ENCODE data around the gene CREB3. TPM values are rescaled to one million over a fixed set of nuclear protein-coding genes. Genes with fewer than 3 reads are reported as not detected.

CREB3 gene
- total RNA-seq, 4 donors from 2014 or later: 33.6 to 45.4 (median 38.6) TPM

- TF ChIP-seq CTCF (IDR thresholded peaks at IDR 0.05; ENCODE audit: low read depth): no peak
Measured at GRCh38 chr9:35727676-35728040, 4.8 kb upstream of the CREB3 start.

GRCh38 chr9:35728041-35728971 is 4.2 kb upstream of the CREB3 start:
- TF ChIP-seq CTCF (IDR thresholded peaks at IDR 0.05; ENCODE audit: low read depth): no peak

- no peak for TF ChIP-seq CTCF (IDR thresholded peaks at IDR 0.05; ENCODE audit: low read depth)
Measured at GRCh38 chr9:35729101-35729500, 3.4 kb upstream of the CREB3 start.

GRCh38 chr9:35729700-35730485 is 2.6 kb upstream of the CREB3 start:
- TF ChIP-seq CTCF (IDR thresholded peaks at IDR 0.05; ENCODE audit: low read depth): no peak

- no peak for TF ChIP-seq CTCF (IDR thresholded peaks at IDR 0.05; ENCODE audit: low read depth)
Measured at GRCh38 chr9:35730486-35730854, 2.0 kb upstream of the CREB3 start.

- TF ChIP-seq CTCF (IDR thresholded peaks at IDR 0.05; ENCODE audit: low read depth): no peak
Measured at GRCh38 chr9:35731415-35732184, 866 bp upstream of the CREB3 start.
